G401 (cell line): ENCODE measurements around the gene GNPTG. TPM values are rescaled to one million over a fixed set of nuclear protein-coding genes. Genes with fewer than 3 reads are reported as not detected.

Experiments
- DNase-seq: peaks from one replicate; pipeline ENCODE4 v3.0.0-alpha.2; 2015; ENCODE audit warnings: low spot score
- in situ Hi-C: cut with HindIII; loops from 2 replicates; pipeline ENCODE4 v1.10.0; 2016; ENCODE audit warnings: low sequenced_read_pairs, mixed read lengths
- total RNA-seq: library from RNA; depleted of rRNA; stranded (reverse); fragments of >200 nt; shearing (Covaris generic); gene quantifications from 2 replicates; pipeline ENCODE4 v1.2.3, GENCODE V29; 2014

The GNPTG gene
- total RNA-seq, 1 experiment from 2014 or later, result 48.6 TPM

DNA sequence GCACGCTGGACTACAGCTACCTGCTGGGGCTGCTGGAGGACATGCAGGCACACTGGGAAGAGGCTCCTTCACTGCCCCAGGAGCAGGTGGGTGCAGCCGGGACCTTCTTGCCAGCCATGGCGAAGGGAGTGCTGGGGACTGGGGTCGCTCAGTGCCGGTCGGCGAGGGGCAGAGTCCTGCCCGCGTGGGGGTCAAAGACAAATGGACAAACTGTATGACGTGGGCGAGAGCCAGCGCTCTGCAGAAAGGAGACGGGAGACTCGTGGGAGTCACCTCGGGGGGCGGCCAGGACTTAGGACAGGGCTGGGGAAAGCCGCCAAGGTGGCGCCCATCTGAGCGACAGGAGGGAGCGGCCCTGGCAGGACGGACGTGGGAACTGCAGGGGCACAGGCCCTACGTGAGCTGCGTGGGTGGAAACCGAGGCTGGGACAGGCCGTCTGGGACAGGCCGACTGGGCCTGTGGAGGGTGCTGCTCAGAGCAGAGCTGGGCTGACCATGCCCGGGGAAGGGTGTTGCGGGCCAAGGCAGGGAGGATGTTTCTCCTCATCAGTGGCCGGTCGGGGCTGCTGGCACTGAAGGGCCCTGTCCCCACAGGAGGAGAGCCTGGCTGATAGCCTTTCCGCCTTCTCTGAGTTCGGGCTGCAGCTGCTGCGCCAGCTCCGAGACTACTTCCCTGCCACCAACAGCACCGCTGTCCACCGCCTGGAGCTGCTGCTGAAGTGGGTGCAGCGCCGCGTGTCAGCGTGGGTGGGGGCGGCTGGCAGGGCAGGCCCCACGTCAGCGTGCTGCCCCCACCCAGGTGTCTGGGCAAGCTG, 8.1 kb upstream of the GNPTG start:
- no peak for DNase-seq

GRCh38 chr16:1344499-1344898, 7.2 kb upstream of the GNPTG start:
- in situ Hi-C loops, result no loop called here
- DNase-seq, result no peak

More for the DNA sequence above, 8.1 kb upstream of the GNPTG start:
- in situ Hi-C loops, result no loop called here

DNA sequence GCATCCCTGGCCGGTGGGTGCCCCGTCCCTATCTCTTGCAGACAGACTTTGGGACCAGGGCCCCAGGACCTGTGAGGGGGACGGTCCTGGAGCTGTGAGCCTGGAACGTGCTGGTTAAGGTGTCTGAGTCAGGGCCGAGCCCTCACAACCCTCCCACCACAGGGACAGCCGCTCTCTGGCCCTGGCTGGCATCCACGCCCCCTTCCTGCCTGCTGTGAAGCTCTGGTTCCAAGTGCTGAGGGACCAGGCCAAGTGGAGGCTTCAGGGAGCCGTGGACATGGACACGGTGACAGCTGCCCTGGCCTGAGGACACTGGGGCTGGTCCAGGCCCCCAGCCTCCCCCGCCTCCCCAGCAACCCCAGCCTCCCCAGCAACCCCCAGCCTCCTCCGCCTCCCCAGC, 6.6 kb upstream of the GNPTG start:
- no peak for DNase-seq
- in situ Hi-C loops, result no loop called here

DNA sequence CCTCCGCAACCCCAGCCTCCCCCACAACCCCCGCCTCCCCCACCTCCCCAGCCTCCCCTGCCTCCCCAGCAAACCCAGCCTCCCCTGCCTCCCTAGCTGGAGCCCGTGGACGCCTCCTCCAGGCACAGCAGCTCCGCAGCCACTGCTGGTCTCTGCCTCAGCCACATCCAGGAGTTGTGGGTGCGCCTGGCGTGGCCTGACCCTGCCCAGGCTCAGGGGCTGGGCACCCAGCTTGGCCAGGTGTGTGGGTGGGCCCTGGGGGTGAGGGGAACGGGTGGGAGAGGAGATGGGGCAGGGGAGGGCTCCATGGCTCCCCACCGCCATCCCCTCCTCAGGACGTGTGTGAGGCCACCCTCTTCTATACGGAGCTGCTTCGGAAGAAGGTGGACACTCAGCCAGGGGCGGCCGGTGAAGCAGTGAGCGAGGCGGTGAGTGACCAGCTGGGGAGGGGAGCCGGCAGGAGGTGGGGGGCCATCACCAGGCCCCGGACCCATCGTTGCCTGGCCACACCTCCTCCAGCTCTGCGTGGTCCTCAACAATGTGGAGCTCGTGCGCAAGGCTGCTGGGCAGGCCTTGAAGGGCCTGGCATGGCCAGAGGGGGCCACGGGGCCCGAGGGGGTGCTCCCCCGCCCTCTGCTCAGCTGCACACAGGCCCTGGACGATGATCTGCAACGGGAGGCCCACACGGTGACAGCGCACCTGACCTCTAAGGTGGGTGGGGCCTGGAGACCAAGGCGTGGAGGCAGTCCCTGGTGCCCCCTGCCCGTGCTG, 5.9 kb upstream of the GNPTG start:
- DNase-seq, result no peak
- in situ Hi-C loops, result no loop called here

- no peak for DNase-seq
- in situ Hi-C loops, result no loop called here
Observed at GRCh38 chr16:1346422-1347285, 5.1 kb upstream of the GNPTG start.

- DNase-seq, result no peak
- in situ Hi-C loops, result no loop called here
Observed at GRCh38 chr16:1347286-1347855, 4.4 kb upstream of the GNPTG start.

- DNase-seq, result no peak
Observed at GRCh38 chr16:1347962-1348361, 3.8 kb upstream of the GNPTG start.

DNA sequence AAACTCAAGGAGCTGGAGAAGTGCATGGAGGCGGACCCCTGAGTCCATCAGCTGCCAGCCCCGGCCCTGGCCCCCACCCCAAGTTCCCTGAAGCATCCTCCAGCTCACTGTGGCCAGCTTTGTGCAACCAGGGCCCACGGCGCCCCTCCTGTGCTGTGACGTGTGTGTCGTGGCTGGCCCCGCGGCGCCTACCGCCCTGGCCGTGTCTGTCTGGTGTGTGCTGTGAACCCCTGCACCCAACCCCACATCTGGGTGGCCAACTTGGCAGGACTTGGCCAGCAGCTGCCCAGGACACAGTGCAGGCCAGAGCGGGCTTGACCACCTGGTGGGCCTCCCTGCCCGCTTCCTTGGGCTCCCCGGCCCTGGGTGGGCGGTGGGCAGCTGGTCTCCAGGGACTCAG, 3.3 kb upstream of the GNPTG start:
- no peak for DNase-seq
- in situ Hi-C loops, result no loop called here

More at GRCh38 chr16:1347962-1348361, 3.8 kb upstream of the GNPTG start:
- in situ Hi-C loops, result no loop called here

DNA sequence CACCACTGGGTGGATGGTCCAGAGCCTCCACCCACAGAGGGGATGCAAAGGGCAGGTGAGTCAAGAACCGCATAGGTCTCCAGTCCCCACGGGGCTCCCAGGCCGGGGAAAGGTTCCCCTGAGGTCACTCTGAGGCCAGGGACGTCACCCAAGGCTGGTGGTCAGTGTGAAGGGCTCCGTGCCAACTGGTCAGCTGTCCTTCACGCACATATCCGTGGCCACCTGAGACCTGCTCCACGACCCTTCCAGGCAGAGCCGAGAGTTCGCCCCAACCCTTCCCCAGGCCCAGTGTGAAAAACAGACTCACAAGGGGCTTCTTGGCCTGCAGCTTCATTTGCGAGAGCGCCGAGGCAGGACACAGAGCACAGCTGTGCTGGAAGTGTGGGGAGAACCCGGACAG, 2.8 kb upstream of the GNPTG start:
- no peak for DNase-seq
- in situ Hi-C loops, result no loop called here

- DNase-seq, result no peak
- in situ Hi-C loops, result no loop called here
Observed at GRCh38 chr16:1349351-1349750, 2.4 kb upstream of the GNPTG start.

DNA sequence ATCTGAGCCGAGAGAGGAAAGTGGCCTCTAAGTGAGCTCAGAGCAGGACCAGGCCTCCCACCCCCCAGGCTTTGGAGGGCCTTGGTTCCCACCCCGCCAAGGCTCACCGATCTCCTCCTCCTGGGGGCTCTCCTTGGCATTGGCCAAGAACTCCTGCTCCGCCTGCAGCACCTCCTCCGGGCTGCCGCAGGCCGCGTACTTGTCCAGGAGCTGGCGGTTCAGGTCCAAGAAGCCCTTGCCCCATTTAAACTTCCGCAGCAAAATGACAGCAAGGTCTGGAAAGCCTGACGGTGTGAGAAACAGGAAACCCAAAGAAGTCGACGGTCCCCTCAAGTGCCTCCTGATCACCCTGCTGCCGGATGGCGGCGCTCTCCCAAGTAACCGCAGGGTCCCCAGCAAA, 1.8 kb upstream of the GNPTG start:
- no peak for DNase-seq
- in situ Hi-C loops, result no loop called here

- in situ Hi-C loops, result no loop called here
- DNase-seq, result no peak
Observed at GRCh38 chr16:1350691-1351090, 1.0 kb upstream of the GNPTG start.

- in situ Hi-C loops, result no loop called here
- DNase-seq, result no peak
Observed at GRCh38 chr16:1351215-1351581, 533 bp upstream of the GNPTG start.

DNA sequence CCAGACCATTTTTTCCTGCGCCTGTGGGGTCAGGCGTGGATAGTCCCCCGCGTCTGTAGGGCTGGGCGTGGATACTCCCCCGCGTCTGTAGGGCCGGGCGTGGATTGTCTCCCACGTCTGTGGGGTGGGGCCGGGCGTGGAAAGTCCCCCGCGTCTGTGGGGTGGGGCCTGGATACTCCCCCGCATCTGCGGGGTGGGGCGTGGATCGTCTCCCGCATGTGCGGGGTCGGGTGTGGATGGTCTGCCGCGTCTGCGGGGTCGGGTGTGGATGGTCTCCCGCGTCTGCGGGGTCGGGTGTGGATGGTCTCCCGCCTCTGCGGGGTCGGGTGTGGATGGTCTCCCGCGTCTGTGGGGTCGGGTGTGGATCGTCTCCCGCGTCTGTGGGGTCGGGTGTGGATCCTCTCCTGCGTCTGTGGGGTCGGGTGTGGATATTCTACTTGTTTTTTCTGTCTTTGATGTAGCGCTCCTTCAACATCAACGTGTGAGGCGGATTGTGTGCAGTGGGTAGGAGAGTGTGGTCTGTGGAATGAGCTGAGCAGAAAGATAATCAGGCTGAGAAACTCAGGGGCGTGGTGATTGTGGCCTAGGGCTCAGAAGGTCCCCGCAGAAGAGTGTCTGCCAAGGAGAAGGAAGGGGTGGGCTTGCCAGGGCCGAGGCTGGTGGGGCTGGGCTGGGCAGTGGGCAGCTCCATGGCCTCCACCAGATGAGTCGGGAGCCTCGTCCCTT, 3.2 kb downstream of the GNPTG start:
- in situ Hi-C loops, result no loop called here
- DNase-seq, result no peak

- no peak for DNase-seq
- in situ Hi-C loops, result no loop called here
Observed at GRCh38 chr16:1355591-1355990, 3.9 kb downstream of the GNPTG start.

GRCh38 chr16:1356061-1356900, 4.5 kb downstream of the GNPTG start:
- DNase-seq, result no peak
- in situ Hi-C loops, result no loop called here

DNA sequence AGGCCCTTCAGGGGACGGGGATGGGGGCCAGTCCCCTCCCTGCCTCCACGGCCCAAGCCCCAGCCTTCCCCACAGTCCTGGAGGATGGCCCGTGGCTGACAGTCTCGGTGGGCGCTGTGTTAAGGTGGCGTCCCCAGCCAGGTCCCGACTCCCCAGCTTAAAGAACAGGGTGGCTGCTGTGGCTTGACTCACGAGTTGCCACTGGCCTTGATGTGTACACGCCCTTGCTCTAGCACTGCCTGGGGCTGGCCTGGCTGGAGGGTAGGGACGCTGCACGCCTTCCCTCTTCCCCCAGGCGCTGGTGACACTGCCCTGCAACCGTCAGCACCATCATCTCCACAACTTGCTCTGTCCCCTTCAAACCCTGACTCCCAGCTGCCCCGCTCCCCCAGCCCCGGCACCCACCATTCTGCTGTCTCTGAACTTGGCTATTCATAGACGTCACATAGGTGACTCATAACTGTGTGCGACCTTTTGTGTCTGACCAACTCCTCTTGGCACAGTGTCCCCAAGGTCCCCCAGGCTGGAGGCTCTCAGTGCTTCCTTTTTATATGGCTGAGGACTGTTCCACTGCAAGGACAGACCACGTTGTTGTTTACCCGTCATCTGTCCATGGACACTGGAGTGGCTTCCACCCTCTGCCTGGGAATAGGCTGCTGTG, 6.3 kb downstream of the GNPTG start:
- DNase-seq, result no peak
- in situ Hi-C loops, result no loop called here
